GM19025 (cell line): ENCODE measurements around the gene BIN1.

ENCODE experiments used
- ATAC-seq: cut with Tn5 transposase; IDR thresholded peaks from one replicate; pipeline ENCODE4 v1.9.1; 2021; ENCODE audit warnings: mild to moderate bottlenecking, low read depth, moderate library complexity; ENCODE audit not compliant: unreplicated experiment

BIN1 gene

GRCh38 chr2:127063701-127064590 lies 43.0 kb downstream of the BIN1 start:
- no peak for ATAC-seq

DNA sequence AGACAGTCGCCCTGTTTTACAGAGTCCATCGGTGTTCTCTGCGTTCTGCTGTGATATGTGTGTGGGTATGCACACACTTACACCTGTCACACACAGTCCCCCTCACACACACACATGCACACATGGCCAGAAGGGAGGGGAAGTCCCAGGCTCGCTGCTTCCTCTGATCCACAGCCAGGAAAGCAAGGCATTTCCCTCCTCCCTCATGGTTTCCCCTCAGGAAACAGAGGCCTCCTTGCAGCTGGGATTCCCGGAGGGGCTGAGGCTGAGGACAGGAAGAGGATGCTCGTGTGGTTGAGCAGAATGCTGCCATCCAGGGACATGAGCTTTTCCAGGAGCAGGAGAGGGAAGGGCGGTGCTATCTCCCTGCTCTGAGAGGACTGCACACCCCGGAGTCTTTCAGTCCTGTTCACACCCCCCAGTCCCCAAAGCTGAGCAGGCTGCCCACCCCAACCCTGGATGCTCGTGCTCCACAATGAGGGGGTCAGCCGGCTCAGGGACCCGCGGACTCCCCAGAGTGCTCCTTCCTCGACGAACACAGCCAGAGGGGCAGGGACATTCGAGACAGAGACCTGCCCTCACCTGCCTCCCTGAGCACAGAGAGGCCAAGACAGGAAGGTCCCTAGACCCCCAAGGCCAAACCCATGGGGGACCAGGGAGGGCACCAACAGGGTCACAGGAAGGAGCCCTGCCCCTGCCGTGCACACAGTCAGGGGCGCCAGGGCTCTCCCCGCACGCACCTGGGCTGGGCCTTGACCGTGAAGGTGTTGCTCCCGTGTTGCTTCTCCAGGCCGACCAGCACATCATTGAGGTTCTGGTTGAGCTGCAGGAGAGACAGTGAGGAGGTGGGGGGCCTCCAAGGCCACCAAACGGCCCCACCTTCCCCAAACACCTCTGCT lies 45.3 kb downstream of the BIN1 start:
- no peak for ATAC-seq

GRCh38 chr2:127060264-127060945 lies 46.5 kb downstream of the BIN1 start:
- ATAC-seq = no peak

- ATAC-seq = no peak
Measured at GRCh38 chr2:127059559-127059958, 47.4 kb downstream of the BIN1 start.

GRCh38 chr2:127058954-127059252 lies 48.1 kb downstream of the BIN1 start:
- ATAC-seq = no peak

- no peak for ATAC-seq
Measured at GRCh38 chr2:127058246-127058953, 48.6 kb downstream of the BIN1 start.

DNA sequence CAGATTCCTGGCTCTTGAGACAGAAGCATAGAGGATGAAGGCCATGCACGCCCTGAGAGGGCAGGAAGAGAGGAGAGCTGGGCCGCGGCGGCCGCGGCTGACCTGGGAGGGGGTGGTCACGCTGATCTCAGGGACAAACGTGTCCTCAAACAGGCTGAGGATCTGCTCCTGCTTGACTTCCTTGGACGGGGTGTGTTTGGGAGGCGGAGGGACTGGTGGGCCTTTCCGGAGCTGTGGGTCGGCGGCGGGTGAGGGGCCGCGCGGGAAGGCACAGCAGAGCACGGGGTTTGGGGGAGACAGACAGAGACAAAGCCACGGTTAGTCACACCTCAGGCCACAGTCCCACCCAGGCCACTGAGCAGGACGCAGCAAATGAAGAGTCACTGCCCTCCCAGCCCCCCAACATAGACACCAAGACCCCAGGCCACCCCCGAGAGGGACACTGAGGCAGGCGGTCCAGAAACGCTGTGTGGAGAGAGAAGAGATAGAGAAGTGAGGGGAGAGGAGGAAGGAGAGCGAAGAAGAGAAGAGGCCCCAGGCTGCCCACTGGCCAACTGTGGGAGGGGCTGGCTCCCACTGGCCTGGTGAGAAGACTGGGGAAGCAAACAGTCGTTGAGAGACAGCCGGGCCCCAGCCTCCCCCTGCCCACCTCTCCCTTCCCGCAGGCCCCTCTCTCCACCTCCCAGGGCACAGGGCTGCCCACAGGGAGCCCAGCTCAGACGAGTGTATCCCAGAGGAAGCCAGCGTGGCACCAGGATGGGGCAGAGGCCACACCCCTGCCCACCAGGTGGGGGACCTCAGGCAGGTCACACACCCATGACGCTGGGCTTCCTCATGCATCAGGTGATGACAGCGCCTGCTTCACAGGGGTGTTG lies 49.3 kb downstream of the BIN1 start:
- no peak for ATAC-seq

DNA sequence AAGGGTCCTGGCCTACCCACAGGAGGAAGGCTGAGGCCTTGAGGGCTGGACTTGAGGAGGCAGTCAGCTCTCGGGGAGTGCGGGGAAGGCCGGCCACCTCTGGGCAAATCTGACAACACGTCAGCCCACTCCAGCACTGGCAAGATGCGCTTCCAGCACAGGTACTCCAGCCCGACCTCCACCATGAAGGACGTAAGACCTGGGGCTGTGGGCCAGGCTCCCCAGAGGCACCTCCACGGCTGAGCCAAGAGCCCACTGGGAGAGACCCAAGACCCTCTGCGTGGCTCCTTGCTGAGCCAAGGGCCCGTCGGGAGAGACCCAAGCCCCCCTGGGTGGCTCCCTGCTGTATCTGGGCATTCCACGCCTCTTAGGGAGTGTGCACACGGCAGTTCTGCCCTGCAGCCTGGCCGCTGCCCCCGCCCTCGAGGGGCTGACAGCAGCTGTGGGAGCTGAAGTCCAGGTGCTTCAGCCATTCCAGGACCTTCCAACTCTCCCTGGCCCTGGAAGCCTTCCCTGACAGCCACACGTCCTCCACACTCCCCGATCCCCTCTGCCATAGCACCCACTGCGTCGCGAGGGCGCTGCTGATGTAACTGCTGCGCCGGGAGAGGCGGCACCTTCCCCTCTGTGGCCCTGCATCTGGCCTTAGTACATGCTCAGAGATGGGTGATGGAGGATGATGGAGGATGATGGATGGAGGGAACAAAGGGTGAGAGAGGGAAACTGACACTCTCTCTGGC lies 50.2 kb downstream of the BIN1 start:
- ATAC-seq = no peak

- no peak for ATAC-seq
Measured at GRCh38 chr2:127056086-127056485, 50.9 kb downstream of the BIN1 start.

GRCh38 chr2:127055786-127056076 lies 51.2 kb downstream of the BIN1 start:
- ATAC-seq = no peak

GRCh38 chr2:127054996-127055785 lies 51.8 kb downstream of the BIN1 start:
- ATAC-seq = no peak

DNA sequence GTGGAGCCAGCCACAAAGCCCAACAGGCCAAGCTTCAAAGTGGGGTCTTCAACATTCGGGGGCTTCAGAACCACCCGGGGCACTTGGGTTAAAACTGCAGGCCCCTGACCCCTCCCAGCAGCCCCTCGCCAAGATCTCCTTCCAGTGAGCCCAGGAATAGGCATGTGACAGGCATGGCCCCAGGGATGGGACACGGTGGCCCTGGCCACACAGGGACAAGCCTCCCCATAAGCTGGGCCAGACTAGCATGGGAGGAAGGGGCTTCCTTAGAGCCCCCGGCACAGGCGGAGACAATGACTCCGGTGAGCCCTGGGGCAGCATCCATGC lies 52.4 kb downstream of the BIN1 start:
- ATAC-seq = no peak

DNA sequence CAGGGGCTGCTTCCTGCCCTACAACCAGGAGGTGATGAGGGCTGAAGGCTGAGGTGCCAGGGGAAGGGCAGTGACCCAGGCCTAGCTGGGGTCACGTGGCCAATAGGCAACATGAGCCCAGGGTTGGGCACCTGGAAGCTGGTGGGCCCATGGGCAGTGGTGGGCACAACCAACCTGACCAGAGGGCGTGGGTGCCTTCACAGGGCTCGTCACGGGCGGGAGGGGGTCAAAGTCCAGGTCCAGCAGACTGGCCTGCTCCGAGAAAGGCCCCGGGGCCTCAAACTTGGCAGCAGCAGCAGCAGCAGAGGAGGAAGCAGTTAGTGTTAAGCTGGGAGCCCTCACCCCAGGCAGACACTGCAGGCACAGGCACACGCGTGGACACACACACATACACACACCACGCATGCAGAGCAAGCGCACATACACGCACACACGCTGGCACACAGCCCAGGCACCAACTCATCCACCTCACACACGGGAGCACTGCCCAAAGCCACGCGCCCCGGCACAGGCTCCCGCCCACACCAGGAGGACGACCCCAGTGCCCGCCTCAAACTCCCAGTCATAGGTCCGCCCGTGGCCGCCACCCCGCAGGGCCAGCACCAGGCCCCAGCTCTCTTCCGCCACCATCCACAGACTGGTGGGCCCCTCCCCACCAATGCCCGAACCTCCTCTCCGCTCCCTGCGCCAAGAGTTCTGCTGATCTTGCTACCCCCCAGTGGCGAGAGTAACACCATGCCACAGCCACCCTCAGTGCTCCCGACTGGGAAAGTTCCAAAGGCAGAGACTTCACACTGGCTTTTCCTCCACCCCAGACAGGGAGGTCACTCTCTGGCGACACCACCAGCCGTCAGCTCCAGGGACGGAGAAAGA lies 53.0 kb downstream of the BIN1 start:
- ATAC-seq = no peak

GRCh38 chr2:127052771-127053691 lies 53.9 kb downstream of the BIN1 start:
- ATAC-seq = no peak

DNA sequence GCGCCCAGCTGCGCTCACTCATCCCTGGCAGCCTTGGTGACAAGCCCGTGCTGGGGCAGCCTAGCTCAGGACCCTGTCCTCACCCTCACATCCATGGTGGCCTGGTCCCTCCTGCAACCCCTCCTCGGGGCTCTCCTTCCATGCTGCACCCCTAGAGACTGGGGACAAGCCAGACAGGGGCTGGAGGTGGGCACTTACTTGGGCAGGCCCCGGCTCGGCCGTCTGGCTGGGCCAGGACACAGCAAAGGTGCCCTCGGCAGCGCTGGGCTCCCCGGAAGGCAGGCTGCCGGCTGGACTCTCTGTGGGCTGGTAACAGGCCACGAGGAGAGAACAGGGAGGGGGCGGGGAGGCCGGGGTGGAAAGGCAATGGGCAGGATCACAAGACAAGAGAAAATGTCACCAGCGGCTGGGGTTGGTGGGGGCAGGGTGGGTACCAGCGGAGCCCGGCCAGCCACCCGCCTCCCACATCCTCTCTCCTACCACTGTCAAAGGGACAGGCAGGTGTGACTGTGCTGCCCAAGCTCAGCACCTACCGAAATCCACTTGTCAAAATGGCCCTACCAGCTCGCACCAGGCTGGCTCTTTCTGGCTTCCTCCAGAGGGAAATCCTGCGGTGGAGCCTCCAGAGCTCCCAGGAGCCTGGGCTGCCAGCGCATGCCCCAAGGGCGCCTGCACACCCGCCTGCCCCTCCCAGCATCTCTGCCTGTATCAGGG lies 54.7 kb downstream of the BIN1 start:
- no peak for ATAC-seq
